ENCODE data around the gene ZBTB14.

Gene ZBTB14, protein sequence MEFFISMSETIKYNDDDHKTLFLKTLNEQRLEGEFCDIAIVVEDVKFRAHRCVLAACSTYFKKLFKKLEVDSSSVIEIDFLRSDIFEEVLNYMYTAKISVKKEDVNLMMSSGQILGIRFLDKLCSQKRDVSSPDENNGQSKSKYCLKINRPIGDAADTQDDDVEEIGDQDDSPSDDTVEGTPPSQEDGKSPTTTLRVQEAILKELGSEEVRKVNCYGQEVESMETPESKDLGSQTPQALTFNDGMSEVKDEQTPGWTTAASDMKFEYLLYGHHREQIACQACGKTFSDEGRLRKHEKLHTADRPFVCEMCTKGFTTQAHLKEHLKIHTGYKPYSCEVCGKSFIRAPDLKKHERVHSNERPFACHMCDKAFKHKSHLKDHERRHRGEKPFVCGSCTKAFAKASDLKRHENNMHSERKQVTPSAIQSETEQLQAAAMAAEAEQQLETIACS

DNA sequence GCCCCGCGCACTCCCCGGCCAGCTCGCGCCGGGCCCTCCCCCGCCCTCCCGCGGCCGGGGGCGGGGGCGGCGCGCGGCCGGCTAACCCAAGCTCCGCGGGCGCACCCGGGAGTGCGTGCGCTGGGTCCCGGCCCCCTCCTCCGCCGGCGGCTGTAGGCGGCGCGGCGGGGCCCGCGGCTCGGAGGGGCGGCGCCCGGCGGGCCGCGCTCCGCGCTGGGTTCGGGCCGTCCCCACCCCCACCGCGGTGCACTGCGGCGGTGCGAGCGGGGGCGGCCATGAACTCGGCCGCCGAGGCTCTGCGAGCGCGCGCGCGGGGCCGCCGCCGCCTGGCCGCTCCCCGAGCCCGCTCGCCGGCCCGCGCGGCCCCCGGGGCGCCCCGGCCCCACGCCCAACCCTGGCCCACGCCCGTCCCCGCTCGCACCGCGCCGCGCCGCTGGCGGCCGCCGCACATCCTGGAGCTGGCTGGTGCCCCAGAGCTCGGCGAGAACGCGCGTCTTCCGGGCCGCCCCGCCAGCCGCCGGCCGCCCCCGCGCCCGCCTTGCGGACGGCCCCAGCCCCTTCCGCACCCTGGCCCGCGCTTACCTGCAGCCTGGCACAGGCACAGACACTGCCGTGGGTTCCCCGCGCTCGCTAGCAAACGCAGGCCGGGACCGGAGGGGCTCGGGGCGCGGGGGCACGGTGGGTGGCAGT is at the start of gene ZBTB14:
Gene ZBTB14, minus strand, starts transcription at position 496 of the 690 bp plus-strand sequence. CDS start 2,480 bp downstream, outside the sequence.
- Histone ChIP-seq H3K9me3 (ENCODE audit: control insufficient read depth in 2 of 2, low read length in 2 of 2) (no peaks in the 10 kb centered on the region), H3K4me3 (ENCODE audit: low read length in 2 of 2) (peak within 1 kb of the TSS; percentile 82 to 94), H3K27ac (ENCODE audit: low read depth in 2 of 2, low read length in 2 of 2) (peak within 1 kb of the TSS; percentile 97 to 98), H3K36me3 (ENCODE audit: control insufficient read depth in 2 of 2, insufficient read depth in 2 of 2, low read length in 2 of 2) (peaks cover 13 to 18% of the 10 kb centered on the region in 2 donors), H3K27me3 (ENCODE audit: control insufficient read depth in 2 of 2, insufficient read depth in 2 of 2, low read length in 2 of 2) (peaks cover 0 to 4% of the 10 kb centered on the region in 2 donors), H3K9ac (ENCODE audit: low read depth in 1 of 2, low read length in 2 of 2) (peak within 1 kb of the TSS; percentile 82 to 90), H3K4me1 (ENCODE audit: control insufficient read depth in 2 of 2, insufficient read depth in 2 of 2, low read length in 2 of 2) (peaks cover 8 to 12% of the 10 kb centered on the region in 2 donors)

DNA sequence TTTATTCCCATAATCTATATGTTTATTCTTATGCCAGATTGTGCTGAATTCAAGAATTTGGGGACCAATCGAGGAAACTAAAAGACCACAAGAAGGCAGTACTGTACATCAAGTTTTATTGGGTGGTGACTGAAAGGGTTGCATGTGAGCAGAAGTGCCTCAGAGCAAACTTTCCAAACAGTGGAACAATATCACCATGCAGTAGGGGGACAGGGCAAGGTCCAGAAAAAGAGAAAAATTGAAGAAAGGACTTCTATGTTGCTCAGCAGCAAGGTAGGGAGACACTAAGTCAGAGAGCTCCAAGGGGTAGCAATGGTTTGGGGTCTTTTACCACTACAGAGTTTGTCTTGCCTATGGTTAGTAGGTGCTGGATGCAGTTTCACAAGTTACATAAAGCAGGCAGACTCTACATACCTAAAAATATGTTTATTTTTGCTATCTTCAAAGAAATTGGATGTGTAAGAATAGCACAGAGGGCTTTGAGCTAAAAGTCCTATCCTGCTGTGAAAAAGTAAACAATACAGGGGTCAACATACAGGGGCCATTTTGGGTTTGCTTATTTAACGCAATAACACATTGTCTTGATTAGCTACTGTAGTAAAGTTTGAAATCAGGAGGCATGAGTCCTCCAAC is 43.8 kb upstream of the ZBTB14 start:
- no peaks in the 10 kb centered on the region for H3K4me1 ChIP-seq (ENCODE audit: control insufficient read depth in 2 of 2, insufficient read depth in 2 of 2, low read length in 2 of 2)
- no peaks in the 10 kb centered on the region for H3K27me3 ChIP-seq (ENCODE audit: control insufficient read depth in 2 of 2, insufficient read depth in 2 of 2, low read length in 2 of 2)
- H3K9me3 ChIP-seq (ENCODE audit: control insufficient read depth in 2 of 2, low read length in 2 of 2): no peaks in the 10 kb centered on the region

DNA sequence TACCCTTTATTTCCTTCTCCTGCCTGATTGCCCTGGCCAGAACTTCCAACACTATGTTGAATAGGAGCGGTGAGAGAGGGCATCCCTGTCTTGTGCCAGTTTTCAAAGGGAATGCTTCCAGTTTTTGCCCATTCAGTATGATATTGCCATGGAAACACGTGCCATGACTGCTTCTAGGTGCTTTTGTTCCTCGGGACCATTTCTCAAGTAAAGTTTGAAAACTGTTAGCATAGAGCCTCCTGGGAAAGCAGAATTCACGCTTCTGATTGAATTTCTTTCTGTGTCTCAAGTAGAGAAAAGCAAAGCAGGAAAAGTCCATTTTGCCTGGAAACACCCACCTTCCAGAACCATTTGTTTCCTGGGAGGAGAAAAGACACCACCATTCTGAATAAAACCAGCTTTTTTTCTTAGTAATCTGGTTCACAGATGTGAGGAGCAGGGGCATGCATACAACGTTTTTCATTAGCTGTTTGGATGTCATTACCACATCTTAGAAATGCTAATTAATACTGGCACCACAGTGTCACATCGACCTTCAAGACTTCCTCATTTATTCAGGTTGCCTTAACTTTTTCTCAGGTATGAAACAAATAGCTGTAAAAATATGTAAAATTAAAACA is 39.0 kb upstream of the ZBTB14 start:
- Histone ChIP-seq H3K4me3 (ENCODE audit: low read length in 2 of 2) (no peak overlapping the region), H3K9ac (ENCODE audit: low read depth in 1 of 2, low read length in 2 of 2) (no peak overlapping the region), H3K9me3 (ENCODE audit: control insufficient read depth in 2 of 2, low read length in 2 of 2) (no peaks in the 10 kb centered on the region), H3K36me3 (ENCODE audit: control insufficient read depth in 2 of 2, insufficient read depth in 2 of 2, low read length in 2 of 2) (no peaks in the 10 kb centered on the region), H3K27me3 (ENCODE audit: control insufficient read depth in 2 of 2, insufficient read depth in 2 of 2, low read length in 2 of 2) (no peaks in the 10 kb centered on the region), H3K27ac (ENCODE audit: low read depth in 2 of 2, low read length in 2 of 2) (no peak overlapping the region), H3K4me1 (ENCODE audit: control insufficient read depth in 2 of 2, insufficient read depth in 2 of 2, low read length in 2 of 2) (no peaks in the 10 kb centered on the region)

More for the DNA sequence above, 43.8 kb upstream of the ZBTB14 start:
- Histone ChIP-seq H3K36me3 (ENCODE audit: control insufficient read depth in 2 of 2, insufficient read depth in 2 of 2, low read length in 2 of 2) (no peaks in the 10 kb centered on the region), H3K4me3 (ENCODE audit: low read length in 2 of 2) (no peak overlapping the region), H3K27ac (ENCODE audit: low read depth in 2 of 2, low read length in 2 of 2) (no peak overlapping the region), H3K9ac (ENCODE audit: low read depth in 1 of 2, low read length in 2 of 2) (no peak overlapping the region)

DNA sequence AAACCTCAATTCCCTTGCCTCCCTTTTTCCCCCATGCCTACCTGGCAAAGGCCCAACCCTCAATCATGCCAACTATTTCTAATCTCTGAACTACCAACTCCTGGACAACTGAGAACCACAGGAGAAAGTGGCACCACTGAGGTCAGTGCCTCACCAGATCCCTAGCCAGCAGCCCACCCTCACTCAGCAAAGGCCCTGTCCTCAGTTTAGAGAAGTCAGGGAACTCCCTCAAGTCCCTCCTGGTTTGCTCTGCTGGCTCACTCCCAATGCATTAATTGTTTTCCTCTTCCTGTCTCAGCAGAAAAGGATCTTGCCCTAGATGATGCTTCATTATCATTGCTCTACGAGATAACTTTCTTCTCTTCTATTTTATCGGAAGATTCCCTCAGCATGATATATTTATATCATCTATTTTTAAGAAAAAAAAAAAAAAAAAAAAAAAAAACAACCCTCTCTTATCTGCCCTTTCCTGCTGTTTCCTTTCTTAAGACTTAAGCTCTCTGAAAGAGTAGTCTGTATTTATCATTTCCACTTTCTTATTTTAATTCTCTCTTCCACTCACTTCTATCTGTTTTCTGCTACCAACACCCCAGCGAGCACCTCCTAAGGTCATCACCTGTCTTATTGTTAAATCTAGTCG is 22.7 kb upstream of the ZBTB14 start:
- Histone ChIP-seq H3K9ac (ENCODE audit: low read depth in 1 of 2, low read length in 2 of 2) (no peak overlapping the region), H3K4me1 (ENCODE audit: control insufficient read depth in 2 of 2, insufficient read depth in 2 of 2, low read length in 2 of 2) (no peaks in the 10 kb centered on the region), H3K4me3 (ENCODE audit: low read length in 2 of 2) (no peak overlapping the region), H3K9me3 (ENCODE audit: control insufficient read depth in 2 of 2, low read length in 2 of 2) (no peaks in the 10 kb centered on the region), H3K27ac (ENCODE audit: low read depth in 2 of 2, low read length in 2 of 2) (no peak overlapping the region), H3K27me3 (ENCODE audit: control insufficient read depth in 2 of 2, insufficient read depth in 2 of 2, low read length in 2 of 2) (no peaks in the 10 kb centered on the region), H3K36me3 (ENCODE audit: control insufficient read depth in 2 of 2, insufficient read depth in 2 of 2, low read length in 2 of 2) (no peaks in the 10 kb centered on the region)

DNA sequence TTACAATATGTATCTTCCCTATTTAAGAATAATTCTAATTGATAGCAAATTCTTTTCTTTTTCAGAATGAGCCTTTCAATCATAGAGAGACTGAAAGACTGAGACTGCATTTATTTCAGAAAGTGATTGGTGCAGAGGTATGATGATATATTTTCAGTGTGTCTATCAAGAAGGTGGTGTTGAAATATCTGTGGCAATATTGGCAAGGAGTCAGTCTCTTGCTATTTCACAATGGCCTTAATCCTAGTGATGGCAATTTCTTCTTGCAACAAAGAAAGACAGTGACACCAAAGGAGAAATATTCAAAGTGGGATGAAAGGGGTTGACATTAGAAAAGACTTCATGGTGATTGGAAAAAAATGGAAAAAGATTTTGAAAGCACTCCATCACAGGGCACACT is 21.7 kb upstream of the ZBTB14 start:
- Histone ChIP-seq H3K27me3 (ENCODE audit: control insufficient read depth in 2 of 2, insufficient read depth in 2 of 2, low read length in 2 of 2) (no peaks in the 10 kb centered on the region), H3K9me3 (ENCODE audit: control insufficient read depth in 2 of 2, low read length in 2 of 2) (no peaks in the 10 kb centered on the region), H3K27ac (ENCODE audit: low read depth in 2 of 2, low read length in 2 of 2) (no peak overlapping the region), H3K4me3 (ENCODE audit: low read length in 2 of 2) (no peak overlapping the region), H3K4me1 (ENCODE audit: control insufficient read depth in 2 of 2, insufficient read depth in 2 of 2, low read length in 2 of 2) (no peaks in the 10 kb centered on the region), H3K9ac (ENCODE audit: low read depth in 1 of 2, low read length in 2 of 2) (no peak overlapping the region), H3K36me3 (ENCODE audit: control insufficient read depth in 2 of 2, insufficient read depth in 2 of 2, low read length in 2 of 2) (no peaks in the 10 kb centered on the region)

DNA sequence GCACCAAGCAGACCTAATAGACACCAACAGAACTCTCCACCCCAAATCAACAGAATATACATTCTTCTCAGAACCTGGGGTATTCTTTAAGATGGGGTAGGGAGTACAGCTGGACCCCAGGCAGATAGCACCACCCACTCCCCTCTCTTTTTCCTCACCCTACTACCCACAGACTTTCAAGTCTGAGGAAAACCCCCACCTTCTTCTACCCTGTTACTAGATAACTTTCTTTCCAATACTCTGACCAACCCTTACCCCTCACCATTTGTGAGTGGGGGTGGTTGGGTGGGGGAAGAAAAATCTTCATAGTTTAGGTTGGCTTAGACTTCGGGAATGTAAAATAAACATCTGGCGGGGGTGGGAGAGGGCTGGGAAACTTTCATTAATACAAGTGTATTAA is 20.3 kb upstream of the ZBTB14 start:
- no peaks in the 10 kb centered on the region for H3K27me3 ChIP-seq (ENCODE audit: control insufficient read depth in 2 of 2, insufficient read depth in 2 of 2, low read length in 2 of 2)
- H3K36me3 ChIP-seq (ENCODE audit: control insufficient read depth in 2 of 2, insufficient read depth in 2 of 2, low read length in 2 of 2): no peaks in the 10 kb centered on the region
- H3K27ac ChIP-seq (ENCODE audit: low read depth in 2 of 2, low read length in 2 of 2): no peak overlapping the region
- H3K4me3 ChIP-seq (ENCODE audit: low read length in 2 of 2): no peak overlapping the region
- no peaks in the 10 kb centered on the region for H3K4me1 ChIP-seq (ENCODE audit: control insufficient read depth in 2 of 2, insufficient read depth in 2 of 2, low read length in 2 of 2)
- no peak overlapping the region for H3K9ac ChIP-seq (ENCODE audit: low read depth in 1 of 2, low read length in 2 of 2)
- H3K9me3 ChIP-seq (ENCODE audit: control insufficient read depth in 2 of 2, low read length in 2 of 2): no peaks in the 10 kb centered on the region

DNA sequence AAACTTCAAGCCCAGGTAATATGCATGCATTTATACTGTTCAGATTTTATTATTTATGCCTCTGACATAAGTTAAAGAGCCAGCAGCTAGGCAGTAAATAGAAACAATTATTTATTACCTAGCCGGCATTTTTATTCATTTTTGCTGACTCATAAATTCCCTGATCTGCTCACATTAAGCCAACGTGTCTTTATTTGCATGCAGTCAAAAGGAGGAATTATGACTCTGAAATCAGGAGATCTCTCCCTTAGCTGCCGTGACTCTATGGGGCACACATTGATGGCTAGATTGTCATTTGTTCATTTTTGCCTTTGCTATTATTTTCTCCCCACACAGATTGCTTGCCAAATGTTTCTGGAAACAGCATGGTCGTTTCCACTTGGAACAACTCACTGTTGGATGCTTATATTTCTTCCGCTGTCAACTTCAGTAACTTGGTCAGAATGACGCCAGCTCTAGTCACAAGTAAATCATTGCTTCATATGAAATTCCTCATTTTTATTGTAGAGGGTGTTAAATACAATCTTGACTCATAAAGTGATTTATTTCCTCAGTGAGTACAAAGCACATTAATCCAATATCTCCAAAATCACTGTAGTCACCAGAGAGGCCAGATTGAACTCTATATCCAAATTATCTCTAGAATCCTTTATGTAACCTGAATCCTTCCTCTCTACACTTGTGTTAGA is 15.9 kb upstream of the ZBTB14 start:
- no peak overlapping the region for H3K4me3 ChIP-seq (ENCODE audit: low read length in 2 of 2)
- no peaks in the 10 kb centered on the region for H3K27me3 ChIP-seq (ENCODE audit: control insufficient read depth in 2 of 2, insufficient read depth in 2 of 2, low read length in 2 of 2)
- no peaks in the 10 kb centered on the region for H3K4me1 ChIP-seq (ENCODE audit: control insufficient read depth in 2 of 2, insufficient read depth in 2 of 2, low read length in 2 of 2)
- no peak overlapping the region for H3K27ac ChIP-seq (ENCODE audit: low read depth in 2 of 2, low read length in 2 of 2)
- no peaks in the 10 kb centered on the region for H3K36me3 ChIP-seq (ENCODE audit: control insufficient read depth in 2 of 2, insufficient read depth in 2 of 2, low read length in 2 of 2)
- no peaks in the 10 kb centered on the region for H3K9me3 ChIP-seq (ENCODE audit: control insufficient read depth in 2 of 2, low read length in 2 of 2)
- no peak overlapping the region for H3K9ac ChIP-seq (ENCODE audit: low read depth in 1 of 2, low read length in 2 of 2)

DNA sequence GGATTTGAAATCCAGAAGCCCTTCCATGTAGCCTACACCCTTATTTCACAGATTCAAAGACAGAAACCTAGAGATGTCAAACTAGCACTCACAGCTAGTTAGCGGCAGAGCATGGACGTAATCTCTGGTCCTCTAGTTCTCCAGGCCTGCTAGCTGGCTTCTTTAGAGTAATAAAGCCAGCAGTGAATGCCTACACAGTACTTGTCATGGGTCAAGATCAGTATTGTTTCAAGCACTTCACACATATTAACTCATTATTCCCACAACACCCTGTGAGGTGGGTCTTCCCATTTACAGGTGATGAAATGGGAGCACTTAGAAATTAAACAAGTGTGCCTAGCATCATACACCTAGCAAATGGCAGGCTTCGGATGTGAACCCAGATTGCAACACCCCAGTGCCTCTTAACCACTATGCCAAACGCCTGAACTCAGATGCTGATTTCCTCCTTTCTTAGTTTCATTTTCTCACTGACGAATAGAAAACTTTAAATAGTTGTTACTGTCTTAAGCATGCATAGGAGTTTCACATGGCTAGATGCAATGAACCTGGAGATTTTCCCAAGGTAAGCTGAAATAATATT is 14.5 kb upstream of the ZBTB14 start:
- Histone ChIP-seq H3K27ac (ENCODE audit: low read depth in 2 of 2, low read length in 2 of 2) (no peak overlapping the region), H3K9ac (ENCODE audit: low read depth in 1 of 2, low read length in 2 of 2) (no peak overlapping the region), H3K4me1 (ENCODE audit: control insufficient read depth in 2 of 2, insufficient read depth in 2 of 2, low read length in 2 of 2) (no peaks in the 10 kb centered on the region), H3K4me3 (ENCODE audit: low read length in 2 of 2) (peak overlapping the region; percentile 37 to 56), H3K36me3 (ENCODE audit: control insufficient read depth in 2 of 2, insufficient read depth in 2 of 2, low read length in 2 of 2) (no peaks in the 10 kb centered on the region), H3K9me3 (ENCODE audit: control insufficient read depth in 2 of 2, low read length in 2 of 2) (no peaks in the 10 kb centered on the region), H3K27me3 (ENCODE audit: control insufficient read depth in 2 of 2, insufficient read depth in 2 of 2, low read length in 2 of 2) (no peaks in the 10 kb centered on the region)

DNA sequence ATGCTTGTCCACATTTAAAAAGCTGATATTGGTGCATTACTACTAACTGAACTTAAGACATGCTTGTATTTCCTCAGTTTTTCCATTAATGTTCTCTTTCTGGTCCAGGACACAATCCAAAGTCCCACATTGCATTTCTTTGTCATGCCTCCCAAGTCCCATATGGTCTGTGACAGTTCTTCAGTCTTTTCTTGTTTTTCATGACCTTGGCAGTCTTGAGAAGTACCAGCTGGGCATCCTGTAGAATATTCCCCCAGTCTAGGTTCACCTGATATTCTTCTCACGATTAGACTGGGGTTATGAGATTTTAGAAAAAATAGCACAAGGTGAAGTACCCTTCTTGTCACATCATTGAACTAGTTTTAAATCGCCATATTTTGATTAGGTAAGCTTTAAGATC is 10.3 kb upstream of the ZBTB14 start:
- no peak overlapping the region for H3K9ac ChIP-seq (ENCODE audit: low read depth in 1 of 2, low read length in 2 of 2)
- H3K4me1 ChIP-seq (ENCODE audit: control insufficient read depth in 2 of 2, insufficient read depth in 2 of 2, low read length in 2 of 2): no peaks in the 10 kb centered on the region
- H3K9me3 ChIP-seq (ENCODE audit: control insufficient read depth in 2 of 2, low read length in 2 of 2): no peaks in the 10 kb centered on the region
- H3K27ac ChIP-seq (ENCODE audit: low read depth in 2 of 2, low read length in 2 of 2): no peak overlapping the region
- H3K36me3 ChIP-seq (ENCODE audit: control insufficient read depth in 2 of 2, insufficient read depth in 2 of 2, low read length in 2 of 2): no peaks in the 10 kb centered on the region
- H3K4me3 ChIP-seq (ENCODE audit: low read length in 2 of 2): no peak overlapping the region
- H3K27me3 ChIP-seq (ENCODE audit: control insufficient read depth in 2 of 2, insufficient read depth in 2 of 2, low read length in 2 of 2): peaks cover 0 to under 1% of the 10 kb centered on the region in 2 donors

Measured in mucosa of rectum (tissue), 2 donors.